Amygdala (tissue), 56 donors: Measurements from ENCODE around the gene LRSAM1.

Source experiments
- DNase-seq, 56 donors: peaks; one replicate each; lab custom pipeline; 2025; lab: John Stamatoyannopoulos, UW

The LRSAM1 gene

DNA sequence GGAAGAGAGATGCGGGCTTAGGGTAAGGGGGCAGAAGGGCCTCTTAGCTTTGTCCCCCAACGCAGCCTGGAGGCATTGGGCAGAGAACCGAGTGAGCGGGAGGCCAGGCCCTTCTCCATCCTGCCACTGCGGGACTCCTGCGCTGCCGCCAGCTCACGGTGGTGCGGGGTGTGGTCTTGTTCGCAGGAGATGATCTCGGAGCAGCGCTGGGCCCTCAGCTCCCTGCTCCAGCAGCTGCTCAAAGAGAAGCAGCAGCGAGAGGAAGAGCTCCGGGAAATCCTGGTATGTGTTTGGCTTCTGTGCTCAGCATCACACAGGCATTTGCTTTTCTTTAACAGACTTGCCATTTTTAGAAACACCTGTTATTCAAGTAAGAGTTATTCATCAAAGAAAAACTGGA lies 41.3 kb downstream of the LRSAM1 start:
- no peak for DNase-seq

DNA sequence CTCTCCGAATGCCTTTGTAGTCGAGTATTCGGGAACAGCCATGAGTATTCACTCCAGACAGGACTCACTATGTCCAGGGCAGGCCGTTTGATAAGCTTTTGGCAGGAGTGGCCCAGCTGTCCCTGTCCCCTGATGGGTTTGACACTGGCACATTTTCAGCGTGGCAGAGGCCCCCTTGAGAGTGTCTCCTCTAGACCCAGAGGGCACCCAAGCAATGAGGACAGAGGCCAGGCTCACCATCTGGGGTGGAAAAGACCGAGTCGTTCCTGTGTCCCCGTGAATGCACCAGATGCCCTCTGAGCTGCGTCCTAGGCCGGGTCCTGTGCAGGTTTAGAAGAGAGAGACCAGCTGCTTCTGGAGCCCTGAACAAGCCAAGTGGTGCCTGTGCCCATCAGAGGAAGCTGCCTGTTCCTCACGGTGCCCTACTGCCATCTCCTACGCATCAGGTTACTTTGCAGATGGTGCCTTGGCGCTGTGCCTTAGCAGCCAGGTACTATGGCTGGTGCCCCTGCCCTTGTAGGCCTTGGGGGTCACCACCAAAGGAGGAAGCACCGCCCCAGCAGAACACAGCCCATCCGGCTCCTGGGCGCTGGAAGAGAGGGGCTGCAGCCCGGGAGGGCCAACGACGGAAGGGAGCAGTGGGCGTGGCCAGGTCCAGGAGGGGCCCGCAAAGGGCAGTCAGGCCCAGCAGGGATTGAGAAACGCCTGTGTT lies 42.4 kb downstream of the LRSAM1 start:
- DNase-seq, result no peak

DNA sequence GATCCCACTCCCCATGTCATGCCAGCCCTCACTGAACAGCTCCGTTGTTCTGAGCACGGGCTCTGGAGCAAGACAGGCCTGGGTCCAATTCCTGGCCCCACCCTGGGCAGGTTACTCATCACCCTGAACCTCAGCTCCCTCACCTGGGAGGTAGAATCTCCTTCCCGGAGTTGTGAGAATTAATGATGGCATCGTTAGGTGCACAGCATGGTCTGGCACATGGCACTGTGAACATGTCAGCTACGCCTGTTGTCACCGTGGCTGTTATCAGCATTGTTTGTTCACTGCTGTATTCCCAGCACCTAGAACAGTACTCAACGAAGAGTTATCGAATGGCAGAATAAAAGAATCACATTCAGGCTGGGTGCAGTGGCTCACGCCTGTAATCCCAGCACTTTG lies 43.0 kb downstream of the LRSAM1 start:
- no peak for DNase-seq

DNA sequence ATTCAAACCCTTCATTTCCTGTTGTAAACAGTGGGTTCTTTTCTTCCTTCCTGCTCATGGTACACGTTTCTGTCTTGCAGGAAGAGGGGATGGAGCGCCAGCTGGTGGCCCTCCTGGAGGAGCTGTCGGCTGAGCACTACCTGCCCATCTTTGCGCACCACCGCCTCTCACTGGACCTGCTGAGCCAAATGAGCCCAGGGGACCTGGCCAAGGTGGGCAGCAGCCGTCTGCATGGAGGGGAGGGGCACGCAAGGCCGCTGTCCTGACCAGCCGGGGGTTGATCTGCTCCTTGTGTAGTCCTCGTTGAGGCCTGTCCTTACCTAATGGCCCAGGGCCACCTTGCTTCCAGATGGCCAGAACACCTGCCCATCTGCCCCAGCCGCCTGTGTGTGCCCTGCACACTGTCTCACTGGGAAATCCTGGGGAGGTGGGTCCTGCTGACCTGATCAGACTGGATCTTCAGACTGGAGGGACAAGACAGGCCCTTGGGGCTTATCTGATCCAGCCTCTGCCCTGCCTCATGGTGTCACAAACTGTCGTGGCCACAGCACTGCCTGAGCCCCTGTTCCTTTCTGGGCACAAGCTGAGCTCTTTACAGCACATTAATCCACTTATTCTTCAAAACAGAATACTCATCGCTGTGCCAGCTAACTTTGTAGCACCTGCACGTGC lies 44.7 kb downstream of the LRSAM1 start:
- DNase-seq, result no peak

DNA sequence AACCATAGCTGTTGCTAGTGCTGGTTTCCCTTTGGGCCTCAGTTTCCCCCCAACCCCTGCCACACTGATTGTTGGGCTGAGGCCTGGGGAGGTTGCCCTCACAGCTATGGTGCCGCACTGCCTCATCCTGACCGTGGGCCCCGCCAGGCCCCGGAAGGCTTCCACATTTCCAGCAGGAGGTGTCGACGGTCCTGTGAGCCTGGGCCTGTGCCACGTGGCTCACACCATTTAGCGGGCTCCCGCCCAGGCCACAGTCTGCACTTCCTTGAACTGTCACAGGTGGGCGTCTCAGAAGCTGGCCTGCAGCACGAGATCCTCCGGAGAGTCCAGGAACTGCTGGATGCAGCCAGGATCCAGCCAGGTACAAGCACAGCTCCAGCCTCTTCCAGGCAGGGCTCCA lies 45.7 kb downstream of the LRSAM1 start:
- no peak for DNase-seq

DNA sequence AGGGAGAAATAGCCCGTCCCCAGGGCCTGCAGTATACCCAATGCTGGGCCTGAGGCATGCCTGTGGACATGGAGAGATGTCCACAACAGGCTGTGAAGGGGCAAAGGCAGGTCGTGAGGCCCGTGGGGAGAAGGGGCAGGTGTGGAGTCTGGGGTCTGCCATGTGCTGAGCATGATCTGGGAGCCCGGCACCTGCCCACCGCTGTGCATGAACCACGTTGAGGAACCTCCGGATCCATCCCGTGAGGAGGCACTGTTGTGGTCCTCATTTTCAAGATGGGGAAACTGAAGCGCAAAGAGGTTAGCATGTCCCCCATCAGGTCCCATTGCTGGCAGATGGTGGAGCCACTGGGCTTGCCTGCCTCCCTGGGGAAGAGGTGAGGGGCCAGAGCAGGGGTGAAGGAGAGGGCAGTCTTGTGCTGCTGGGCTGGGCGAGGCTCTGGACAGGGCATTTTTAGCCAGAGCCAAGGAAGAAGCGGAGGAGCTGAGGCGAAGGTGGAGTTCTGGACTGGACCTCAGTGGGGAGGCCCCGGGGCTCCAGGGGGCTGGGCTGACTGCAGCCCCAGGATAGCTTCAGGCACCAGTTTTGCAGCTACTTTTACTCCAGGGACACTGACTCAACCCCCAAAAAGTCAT lies 46.5 kb downstream of the LRSAM1 start:
- no peak for DNase-seq

DNA sequence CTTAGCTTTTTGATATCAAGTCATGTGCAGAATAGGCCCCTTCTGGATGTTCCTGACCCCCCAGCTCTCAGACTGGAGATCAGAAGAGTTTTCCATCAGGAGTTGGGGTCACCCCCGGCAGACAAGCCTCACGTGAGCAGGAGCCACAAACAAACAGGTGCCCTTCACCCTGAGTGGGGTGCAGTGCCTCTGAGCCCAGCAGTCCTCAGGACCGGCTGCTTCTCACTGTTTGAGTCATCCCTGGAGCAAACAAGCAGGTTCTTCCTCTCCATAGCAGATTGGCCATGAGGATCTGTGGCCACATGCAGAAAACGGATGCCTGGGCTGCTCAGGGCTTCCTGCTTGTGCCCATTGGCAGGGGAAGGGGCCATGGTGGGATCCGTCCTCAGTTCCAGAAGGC lies 47.0 kb downstream of the LRSAM1 start:
- DNase-seq, result no peak

DNA sequence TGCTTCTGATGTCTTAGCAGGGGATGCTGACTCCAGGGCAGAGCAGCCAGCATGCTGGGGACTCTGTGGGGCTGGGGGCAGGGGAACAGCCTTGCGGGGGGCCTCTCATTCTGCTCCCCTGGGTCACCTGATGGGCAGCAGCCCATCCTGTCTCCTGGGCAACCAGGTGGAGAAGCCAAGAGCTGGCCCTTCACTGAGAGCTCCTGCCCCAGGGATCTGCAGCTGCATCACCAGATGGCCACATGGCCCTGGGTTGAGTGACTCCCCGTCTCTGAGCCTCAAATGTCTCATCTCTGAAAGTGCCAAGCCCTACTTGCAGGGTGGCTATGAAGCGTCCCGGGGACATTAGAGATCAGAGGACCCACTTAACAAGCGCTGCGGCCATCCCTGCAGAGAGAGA lies 49.1 kb downstream of the LRSAM1 start:
- no peak for DNase-seq

DNA sequence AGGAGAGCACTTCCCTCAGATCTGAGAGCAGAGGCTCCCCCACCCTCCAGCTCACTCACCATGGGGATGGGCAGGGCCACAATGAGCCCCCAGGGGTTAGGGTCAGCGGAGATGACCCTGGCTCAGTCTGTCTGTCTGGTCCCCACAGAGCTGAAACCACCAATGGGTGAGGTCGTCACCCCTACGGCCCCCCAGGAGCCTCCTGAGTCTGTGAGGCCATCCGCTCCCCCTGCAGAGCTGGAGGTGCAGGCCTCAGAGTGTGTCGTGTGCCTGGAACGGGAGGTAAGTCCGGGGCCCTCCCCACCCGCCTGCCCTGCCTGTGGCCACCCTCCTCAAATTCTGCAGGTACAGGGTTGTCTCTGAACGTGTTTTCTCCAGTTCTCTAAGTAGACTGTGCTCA lies 49.6 kb downstream of the LRSAM1 start:
- DNase-seq, result no peak

DNA sequence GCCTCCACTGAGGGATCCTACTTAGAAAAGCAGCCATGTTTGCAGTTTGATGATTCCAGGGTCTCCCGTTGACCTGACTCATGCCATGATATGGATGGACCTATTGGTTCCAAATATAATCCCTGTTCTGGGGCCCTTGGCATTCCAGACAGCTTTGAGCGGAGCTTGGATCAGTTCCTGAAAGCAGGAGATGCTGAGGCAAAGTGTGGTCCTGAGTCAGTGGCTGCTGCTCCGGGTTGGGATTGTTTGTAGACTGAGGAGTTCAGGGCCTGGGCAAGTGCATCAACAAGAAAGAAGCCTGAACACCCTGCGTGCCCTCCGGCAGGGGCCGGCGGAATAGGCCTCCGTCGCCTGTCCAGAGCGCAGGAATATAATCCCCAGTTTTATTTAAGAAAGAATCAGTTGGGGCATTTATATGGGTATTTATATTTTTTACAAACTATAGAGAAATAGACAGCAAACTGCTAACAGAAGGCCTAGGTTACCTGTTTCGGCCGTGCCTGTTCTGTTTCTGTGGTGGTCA lies 50.6 kb downstream of the LRSAM1 start:
- DNase-seq, result no peak

DNA sequence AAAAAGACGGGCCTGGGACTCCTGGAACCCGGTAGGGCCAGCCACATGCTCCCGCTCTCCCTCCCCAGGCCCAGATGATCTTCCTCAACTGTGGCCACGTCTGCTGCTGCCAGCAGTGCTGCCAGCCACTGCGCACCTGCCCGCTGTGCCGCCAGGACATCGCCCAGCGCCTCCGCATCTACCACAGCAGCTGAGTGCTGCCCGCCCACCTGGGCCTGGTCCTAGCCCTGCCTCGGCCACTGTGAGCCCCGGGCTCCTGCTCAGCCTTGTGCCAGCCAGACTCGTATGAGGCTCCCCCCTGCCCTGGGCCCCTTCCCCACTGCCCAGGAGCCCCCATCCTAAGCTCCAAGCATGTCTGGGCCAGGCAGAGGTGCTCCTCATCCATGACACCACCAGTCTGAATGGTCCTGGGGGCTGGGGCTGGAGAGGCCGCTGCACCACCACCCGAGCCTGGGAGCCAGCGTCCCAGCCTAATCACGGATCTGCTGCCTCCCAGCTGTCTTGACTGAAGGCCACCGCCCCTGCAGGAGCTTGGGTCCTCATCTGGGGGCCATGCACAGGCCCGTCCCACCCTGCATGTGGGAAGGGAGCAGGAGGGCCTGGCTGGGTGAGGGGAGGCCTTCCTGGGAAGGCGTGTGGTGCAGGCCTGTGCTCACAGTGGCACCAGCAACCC lies 51.5 kb downstream of the LRSAM1 start:
- DNase-seq, result no peak

DNA sequence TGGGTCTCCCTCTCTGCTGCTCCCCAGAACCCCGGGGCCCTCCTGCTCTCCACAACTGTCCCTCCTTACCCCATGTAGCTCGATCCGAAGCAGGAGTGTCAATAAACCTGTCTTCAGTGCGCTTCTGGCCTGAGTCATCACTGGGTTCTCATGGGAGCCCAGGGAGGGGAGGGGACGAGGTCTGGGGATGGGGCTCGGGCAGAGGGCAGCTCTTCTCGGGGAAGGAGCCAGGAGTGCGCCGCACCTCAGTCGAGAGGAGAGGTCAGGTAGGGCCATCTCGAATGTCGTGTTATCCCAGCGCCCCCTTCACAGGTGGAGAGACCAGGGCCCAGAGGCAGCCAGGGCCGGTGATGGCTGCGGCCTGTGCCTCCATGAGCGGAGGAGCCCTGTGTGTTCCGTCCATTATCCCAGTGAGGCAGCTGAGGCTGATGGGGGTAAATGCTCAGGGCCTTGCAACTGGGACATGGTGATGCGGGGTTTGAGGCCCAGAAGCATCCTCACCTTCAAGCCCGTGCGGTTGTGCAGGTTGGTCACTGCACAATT lies 52.1 kb downstream of the LRSAM1 start:
- DNase-seq, result no peak

DNA sequence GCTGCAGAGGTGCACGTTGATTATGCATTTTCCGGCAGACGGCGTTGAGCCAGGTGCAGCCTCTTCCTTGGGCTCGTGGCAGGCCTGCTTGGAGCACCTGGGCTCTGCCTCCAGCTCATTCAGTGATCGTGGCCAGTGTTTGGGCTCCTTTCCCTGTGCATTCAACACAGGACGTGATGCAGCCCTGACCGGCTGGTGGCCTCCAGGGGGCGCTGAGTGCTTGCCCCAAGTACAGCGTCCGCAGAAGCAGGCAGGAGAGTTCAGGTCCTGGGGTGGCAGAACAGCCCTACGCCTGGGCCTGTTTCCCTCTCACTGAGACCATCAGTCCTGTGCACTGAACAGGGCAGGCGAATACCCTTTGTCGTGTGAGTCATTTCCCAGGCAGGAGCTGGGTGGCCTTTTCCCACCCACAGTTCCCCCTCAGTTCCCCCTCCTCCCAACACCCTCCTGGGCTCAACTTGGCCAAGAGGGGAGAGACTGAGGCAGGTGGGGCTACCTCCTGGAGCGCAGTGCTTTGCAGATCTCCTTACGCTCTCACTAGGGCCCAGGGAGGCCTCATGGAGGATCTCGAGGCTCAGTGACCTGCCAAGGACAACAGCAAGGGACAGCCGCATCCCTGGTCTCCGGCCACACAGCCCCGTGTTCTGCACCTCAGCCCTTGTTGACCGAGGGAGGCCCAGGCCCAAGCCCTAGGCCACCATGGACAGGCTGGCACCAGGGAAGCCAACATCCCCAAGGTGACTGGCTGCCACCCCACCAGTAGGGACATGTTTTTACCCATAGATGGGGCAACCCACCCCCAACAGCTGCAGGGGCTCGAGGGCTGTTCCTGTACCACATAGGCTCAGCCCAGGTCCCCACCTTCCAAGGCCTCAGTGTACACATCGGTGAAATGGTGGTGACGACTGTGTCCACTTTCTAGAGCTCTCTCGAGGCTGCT lies 52.9 kb downstream of the LRSAM1 start:
- peak in 52 of 56 donors; percentile 13 to 87 (median 49) for DNase-seq

DNA sequence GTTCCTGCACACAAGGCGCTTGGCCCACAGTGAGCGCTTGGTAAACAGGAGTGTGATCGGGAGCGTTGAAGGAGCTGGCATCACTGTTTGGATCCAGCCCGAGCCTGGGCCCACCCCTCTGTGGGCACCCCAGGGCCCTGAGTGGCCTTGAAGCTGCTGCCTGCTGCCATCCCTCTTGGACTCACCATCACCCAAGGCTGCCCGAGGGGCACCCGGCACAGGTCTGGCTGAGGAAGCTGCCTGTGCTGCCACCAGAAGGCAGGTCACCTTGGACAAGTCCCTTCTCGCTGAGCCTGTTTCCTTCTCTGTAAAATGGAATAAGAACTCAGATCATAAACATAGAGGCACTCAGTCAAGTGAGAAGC lies 53.6 kb downstream of the LRSAM1 start:
- no peak for DNase-seq

DNA sequence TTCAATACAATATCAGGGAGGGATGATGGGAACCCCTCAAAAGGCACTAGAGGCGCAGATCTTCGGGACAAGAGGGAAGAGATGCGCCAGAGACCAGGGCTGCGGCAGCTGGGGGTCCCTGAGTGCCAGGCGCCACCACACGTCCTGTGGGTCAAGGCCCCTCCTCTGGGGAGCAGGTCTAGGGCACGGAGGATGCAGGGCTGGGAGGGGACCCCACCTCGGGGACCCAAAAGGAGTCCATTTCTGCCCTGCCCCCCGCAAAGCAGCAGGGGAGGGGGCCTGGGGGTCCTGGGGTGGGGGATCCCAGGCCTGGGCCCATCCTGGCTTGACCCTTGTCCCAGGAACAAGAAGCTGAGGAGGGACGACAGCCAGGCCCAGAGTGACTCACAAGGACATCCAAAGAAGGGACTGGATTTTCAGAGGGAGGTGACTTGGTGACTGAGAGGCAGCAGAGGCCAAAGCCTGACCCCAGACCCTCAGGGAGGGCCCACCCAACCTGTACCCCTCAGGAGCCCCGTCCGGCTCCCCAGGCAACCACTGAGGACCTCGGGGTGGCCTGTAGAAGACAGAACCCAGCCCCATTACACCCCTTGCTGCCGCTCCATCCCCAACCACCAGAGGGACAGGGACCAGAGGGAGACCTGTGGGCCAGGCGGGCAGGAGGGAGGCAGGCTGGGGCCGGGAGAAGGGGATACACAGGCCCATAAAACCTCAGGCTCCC lies 54.2 kb downstream of the LRSAM1 start:
- peak in 1 of 56 donors; percentile 11 for DNase-seq

DNA sequence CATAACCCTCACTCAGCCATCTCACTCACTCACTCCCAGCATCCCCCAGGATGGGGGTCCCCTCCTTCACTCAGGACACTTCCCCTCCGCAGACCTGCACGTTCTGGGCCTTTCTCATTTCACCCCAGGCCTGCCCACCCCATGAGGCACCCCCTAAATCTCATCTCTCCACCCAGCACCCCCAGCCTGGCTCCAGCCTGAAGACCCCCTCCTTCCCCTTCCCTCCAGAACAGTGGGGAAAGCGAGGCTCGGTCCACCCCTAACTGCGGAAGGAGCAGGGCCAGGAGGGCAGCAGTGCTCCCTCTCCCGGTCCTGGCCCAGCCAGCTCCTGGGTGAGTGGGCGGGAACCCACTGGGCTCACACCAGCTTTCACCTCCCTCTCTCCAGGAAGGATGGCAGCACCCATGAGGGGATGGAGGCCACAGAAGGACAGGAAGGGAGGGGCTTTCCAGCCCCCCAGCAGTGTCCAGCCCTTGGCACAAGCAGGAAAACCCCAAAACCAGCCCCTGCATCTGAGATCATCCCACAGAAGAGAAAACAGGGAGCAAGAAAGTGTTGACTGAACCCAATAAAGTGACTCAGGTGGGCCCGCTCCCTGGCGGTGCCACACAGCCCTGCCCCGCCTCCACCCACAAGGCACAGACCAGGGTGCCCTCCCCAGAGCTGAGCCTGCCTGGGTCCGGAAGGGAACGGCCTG lies 55.0 kb downstream of the LRSAM1 start:
- DNase-seq, result no peak

DNA sequence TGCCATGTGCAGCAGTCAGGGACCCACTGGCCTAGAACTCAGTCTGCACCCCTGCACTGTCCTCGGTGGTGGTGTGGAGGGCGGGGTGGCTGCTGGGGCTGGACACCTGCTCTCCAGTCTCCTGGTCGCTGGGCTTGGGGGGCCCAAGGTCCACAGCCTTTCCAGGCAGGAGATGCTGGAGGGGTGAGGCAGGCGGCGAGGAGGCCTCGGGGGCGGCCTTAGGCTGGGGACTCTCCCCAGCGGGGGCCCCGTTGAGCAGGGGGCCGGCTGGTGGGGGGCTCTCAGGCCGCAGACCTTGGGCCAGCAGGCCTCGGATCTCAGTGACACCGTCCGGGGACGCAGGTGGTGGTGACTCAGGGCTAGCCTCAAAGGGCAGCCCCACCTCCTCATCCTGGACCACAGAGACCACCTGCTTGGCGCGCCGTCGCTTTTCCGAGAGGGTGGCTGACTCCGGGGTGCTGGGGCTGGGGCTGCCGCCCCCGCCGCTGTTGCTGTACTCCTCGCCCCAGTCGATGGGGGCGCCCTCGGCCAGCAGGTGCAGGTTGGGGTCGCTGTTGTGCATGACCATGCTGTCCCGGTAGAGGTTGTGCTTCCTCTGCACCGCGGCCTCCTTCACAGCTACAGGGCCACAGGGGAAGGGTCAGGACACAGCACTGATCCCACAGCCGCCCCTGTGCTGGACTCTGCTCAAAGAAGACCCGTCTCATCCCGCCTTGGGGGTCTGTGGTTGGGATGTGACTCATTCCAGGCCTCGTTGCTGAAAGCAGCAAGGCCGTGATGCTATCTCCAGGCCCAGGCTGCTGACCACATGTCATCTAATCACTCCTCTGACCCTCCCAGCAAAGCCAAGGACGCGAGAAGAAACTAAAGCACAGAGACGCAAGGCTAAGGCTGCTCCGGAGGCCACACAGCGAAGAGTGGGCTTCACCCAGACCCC lies 55.8 kb downstream of the LRSAM1 start:
- no peak for DNase-seq
